ENCODE data around the gene MAST4. TPM values are rescaled to one million over a fixed set of nuclear protein-coding genes. Genes with fewer than 3 reads are reported as not detected.

MAST4 gene
- total RNA-seq, 4 donors from 2014 or later = 16.2 to 32.8 (median 25.0) TPM

- H3K27ac ChIP-seq = no peak overlapping the region
- no peak for ATAC-seq
- no peaks in the 10 kb centered on the region for H3K4me1 ChIP-seq
- H3K36me3 ChIP-seq = no peaks in the 10 kb centered on the region
- H3K27me3 ChIP-seq = peaks cover 3% of the 10 kb centered on the region
- TF ChIP-seq POLR2A (IDR thresholded peaks at IDR 0.05) = no peak
- H3K4me3 ChIP-seq = no peak overlapping the region
- 38 to 75% methylated on average over 1 to 2 of the region's 2 CpGs for WGBS, 2 donors (ENCODE audit: low coverage in 1 of 2)
- H3K9me3 ChIP-seq = no peaks in the 10 kb centered on the region
Observed at GRCh38 chr5:66840511-66841013, 244.4 kb downstream of the MAST4 start.

DNA sequence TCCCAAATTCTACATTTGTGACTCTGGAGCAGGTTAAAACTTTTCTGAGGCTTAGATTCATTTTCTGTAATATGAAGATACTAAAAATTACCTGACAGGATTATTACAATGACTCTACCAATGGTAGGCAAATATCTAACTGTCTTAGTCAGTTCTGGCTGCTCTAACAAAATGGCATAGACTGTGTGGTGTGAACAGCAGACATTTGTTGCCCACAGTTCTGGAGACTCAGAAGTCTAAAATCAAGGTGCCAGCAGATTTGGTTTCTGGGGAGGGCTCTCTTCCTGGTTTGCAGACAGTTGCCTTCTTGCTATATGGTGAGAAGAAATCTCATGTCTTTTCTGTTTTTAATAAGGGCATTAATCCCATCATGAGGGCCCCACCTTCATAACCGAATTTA is 245.1 kb downstream of the MAST4 start:
- no peak overlapping the region for H3K27ac ChIP-seq
- TF ChIP-seq POLR2AphosphoS5 (IDR thresholded peaks at IDR 0.05) = no peak
- TF ChIP-seq CTCF (IDR thresholded peaks at IDR 0.05) = no peak
- TF ChIP-seq EP300 (IDR thresholded peaks at IDR 0.05) = no peak
- no peak for TF ChIP-seq POLR2A (IDR thresholded peaks at IDR 0.05)

DNA sequence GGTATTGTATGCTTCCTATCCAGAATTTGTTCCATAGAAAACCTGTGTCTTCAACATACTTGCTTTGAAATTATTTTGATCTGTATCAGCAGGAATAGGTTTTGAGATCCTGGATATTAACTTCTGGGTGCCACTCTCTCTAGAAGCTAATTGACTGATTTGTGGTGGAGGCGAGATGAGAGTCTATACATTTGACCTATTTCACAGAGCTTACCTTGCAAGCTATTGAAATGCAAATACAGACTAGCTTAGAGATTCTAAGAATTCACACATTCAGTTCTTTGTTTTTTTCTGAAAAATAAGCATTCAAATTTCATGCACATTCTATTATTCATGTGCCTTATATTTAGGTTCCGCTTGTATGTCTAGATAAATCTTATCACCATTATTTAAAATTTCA is 246.3 kb downstream of the MAST4 start:
- no peaks in the 10 kb centered on the region for H3K36me3 ChIP-seq
- WGBS, 2 donors (ENCODE audit: low coverage in 1 of 2) = 100% methylated on average over 2 of the region's 2 CpGs
- H3K9me3 ChIP-seq = no peaks in the 10 kb centered on the region
- no peaks in the 10 kb centered on the region for H3K4me1 ChIP-seq
- H3K27me3 ChIP-seq = no peaks in the 10 kb centered on the region
- TF ChIP-seq EP300 (IDR thresholded peaks at IDR 0.05) = no peak
- no peak for TF ChIP-seq POLR2A (IDR thresholded peaks at IDR 0.05)
- TF ChIP-seq POLR2AphosphoS5 (IDR thresholded peaks at IDR 0.05) = no peak
- no peak for TF ChIP-seq CTCF (IDR thresholded peaks at IDR 0.05)
- H3K27ac ChIP-seq = no peak overlapping the region
- no peak for ATAC-seq
- no peak overlapping the region for H3K4me3 ChIP-seq

More for the DNA sequence above, 245.1 kb downstream of the MAST4 start:
- Histone ChIP-seq H3K27me3 (no peaks in the 10 kb centered on the region), H3K4me3 (no peak overlapping the region), H3K4me1 (no peaks in the 10 kb centered on the region), H3K36me3 (no peaks in the 10 kb centered on the region), H3K9me3 (no peaks in the 10 kb centered on the region)
- WGBS, 2 donors (ENCODE audit: low coverage in 1 of 2) = 86 to 100% methylated on average over 1 of the region's 1 CpG
- ATAC-seq = no peak

DNA sequence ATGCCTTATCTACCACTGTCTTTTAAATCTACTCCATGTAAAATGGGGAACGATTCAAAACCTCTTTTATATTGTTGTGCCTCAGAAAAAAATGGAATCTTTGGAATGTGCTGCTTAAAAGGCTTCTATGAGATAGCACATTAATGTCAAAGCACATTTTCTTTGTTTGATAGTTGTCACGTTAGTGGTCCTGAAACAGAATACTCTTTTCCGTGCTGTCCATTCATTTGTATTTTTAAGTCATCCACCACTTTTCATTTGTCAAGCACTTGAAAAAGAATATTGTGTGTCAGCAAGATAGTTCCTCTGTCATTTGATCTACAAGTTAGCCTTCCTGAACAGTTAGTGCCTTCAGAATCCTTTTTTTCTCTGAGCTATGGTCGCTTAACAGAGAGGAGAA is 246.9 kb downstream of the MAST4 start:
- Histone ChIP-seq H3K4me1 (no peaks in the 10 kb centered on the region), H3K36me3 (no peaks in the 10 kb centered on the region), H3K9me3 (no peaks in the 10 kb centered on the region), H3K27me3 (no peaks in the 10 kb centered on the region), H3K4me3 (no peak overlapping the region), H3K27ac (no peak overlapping the region)
- ATAC-seq = no peak
- WGBS, 2 donors (ENCODE audit: low coverage in 1 of 2) = 25 to 61% methylated on average over 1 to 4 of the region's 4 CpGs
- no peak for TF ChIP-seq POLR2A (IDR thresholded peaks at IDR 0.05)
- TF ChIP-seq CTCF (IDR thresholded peaks at IDR 0.05) = no peak
- no peak for TF ChIP-seq POLR2AphosphoS5 (IDR thresholded peaks at IDR 0.05)
- TF ChIP-seq EP300 (IDR thresholded peaks at IDR 0.05) = no peak

GRCh38 chr5:66848749-66849641 is 252.8 kb downstream of the MAST4 start:
- no peak overlapping the region for H3K27ac ChIP-seq
- no peak overlapping the region for H3K4me3 ChIP-seq
- no peaks in the 10 kb centered on the region for H3K36me3 ChIP-seq
- no peaks in the 10 kb centered on the region for H3K9me3 ChIP-seq
- H3K27me3 ChIP-seq = no peaks in the 10 kb centered on the region
- H3K4me1 ChIP-seq = no peaks in the 10 kb centered on the region
- no peak for ATAC-seq
- TF ChIP-seq CTCF (IDR thresholded peaks at IDR 0.05) = no peak
- TF ChIP-seq POLR2AphosphoS5 (IDR thresholded peaks at IDR 0.05) = no peak
- 27 to 46% methylated on average over 7 to 9 of the region's 10 CpGs for WGBS, 2 donors (ENCODE audit: low coverage in 1 of 2)

Measured in gastroesophageal sphincter (tissue), 4 donors.